Measurements from ENCODE around the gene RYR1.

Gene RYR1

DNA sequence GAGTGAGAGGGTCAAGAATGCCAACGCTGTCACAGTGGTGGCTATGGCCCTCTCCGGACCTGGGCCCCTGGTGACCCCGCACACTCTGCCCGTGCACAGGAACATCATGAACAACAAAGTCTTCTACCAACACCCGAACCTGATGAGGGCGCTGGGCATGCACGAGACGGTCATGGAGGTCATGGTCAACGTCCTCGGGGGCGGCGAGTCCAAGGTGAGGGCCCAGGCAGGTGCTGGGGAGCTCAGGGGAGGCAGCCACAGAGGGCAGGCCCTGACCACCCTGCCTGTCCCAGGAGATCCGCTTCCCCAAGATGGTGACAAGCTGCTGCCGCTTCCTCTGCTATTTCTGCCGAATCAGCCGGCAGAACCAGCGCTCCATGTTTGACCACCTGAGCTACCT lies 62.6 kb downstream of the RYR1 start:
- CTCF ChIA-PET = interaction anchor here (1.3 kb wide), 1 partner anchor 17 kb away, joined by 3 read pairs; no protein-coding TSS in a partner anchor

DNA sequence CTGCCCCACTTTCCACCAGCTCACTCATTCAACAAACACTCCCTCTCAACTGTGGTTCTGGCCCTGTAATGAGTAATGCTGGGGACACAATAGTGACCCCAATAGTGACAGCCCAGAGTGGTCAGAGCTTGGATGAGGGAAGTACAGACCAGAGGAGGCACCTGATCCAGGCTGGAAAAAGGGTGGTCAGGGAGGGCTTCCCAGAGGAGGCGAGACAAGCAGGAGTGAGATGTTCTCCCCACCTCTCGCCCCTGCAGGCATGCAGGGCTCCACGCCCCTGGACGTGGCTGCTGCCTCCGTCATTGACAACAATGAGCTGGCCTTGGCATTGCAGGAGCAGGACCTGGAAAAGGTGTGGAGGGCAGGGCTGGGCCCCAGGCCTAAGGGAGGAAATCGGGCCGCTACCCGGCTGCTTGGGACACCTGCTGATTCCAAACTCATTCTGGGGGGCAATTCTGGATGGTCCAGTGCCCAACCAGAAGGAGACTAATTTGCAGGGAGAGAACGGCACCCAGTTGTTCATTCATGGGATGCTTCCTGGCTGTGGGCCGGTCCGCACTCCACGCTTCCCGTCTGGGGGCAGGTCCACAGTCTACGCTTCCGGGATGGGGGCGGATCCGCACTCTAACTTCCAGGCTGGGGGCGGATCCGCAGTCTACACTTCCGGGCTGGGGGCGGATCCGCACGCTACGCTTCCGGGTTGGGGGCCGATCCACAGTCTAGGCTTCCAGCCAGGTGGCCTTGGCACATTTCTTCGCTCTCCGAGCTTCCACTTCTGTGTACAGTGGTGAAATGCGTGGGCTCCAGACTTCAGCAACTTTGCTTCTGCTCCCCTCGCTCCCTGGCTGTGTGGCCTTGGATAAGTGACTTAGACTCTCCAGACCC lies 63.4 kb downstream of the RYR1 start:
- CTCF ChIA-PET = interaction anchor here (1.1 to 1.3 kb wide), 2 partner anchors 17 kb away, joined by 3 to 4 read pairs; no protein-coding TSS in a partner anchor
- H3K4me3 ChIP-seq (ENCODE audit: control insufficient read depth in 1 of 7, extremely low read depth in 1 of 7, insufficient read depth in 4 of 7, low read depth in 2 of 7, low read length in 6 of 7) = no peak overlapping the region
- no peak for DNase-seq
- POLR2A ChIA-PET = no interaction called here
- H3K27ac ChIP-seq (ENCODE audit: insufficient read depth in 1 of 2, low read depth in 1 of 2, low read length in 2 of 2, poor library complexity in 1 of 2, severe bottlenecking in 2 of 2) = no peak overlapping the region
- no peaks in the 10 kb centered on the region for H3K27me3 ChIP-seq (replicated peaks in 2 of 5; ENCODE audit: control insufficient read depth in 4 of 5, insufficient read depth in 5 of 5, low read length in 4 of 5)
- no peaks in the 10 kb centered on the region for H3K9me3 ChIP-seq (ENCODE audit: control extremely low read depth in 1 of 5, control insufficient read depth in 4 of 5, insufficient read depth in 2 of 5, low read depth in 1 of 5, low read length in 4 of 5)
- WGBS (ENCODE audit: insufficient coverage) = 96% methylated on average over 30 of the region's 30 CpGs
- no peaks in the 10 kb centered on the region for H3K36me3 ChIP-seq (ENCODE audit: control insufficient read depth in 4 of 4, insufficient read depth in 4 of 4, low read length in 3 of 4)
- H3K4me1 ChIP-seq (ENCODE audit: control extremely low read depth in 1 of 4, control insufficient read depth in 4 of 4, insufficient read depth in 4 of 4, low read length in 3 of 4) = no peaks in the 10 kb centered on the region

More for the DNA sequence above, 62.6 kb downstream of the RYR1 start:
- Histone ChIP-seq H3K9me3 (ENCODE audit: control extremely low read depth in 1 of 5, control insufficient read depth in 4 of 5, insufficient read depth in 2 of 5, low read depth in 1 of 5, low read length in 4 of 5) (peaks cover 0 to under 1% (median 0%) of the 10 kb centered on the region in 5 experiments), H3K27me3 (replicated peaks in 2 of 5; ENCODE audit: control insufficient read depth in 4 of 5, insufficient read depth in 5 of 5, low read length in 4 of 5) (peaks cover 0 to 3% (median 0%) of the 10 kb centered on the region in 5 experiments), H3K36me3 (ENCODE audit: control insufficient read depth in 4 of 4, insufficient read depth in 4 of 4, low read length in 3 of 4) (no peaks in the 10 kb centered on the region), H3K4me3 (ENCODE audit: control insufficient read depth in 1 of 7, extremely low read depth in 1 of 7, insufficient read depth in 4 of 7, low read depth in 2 of 7, low read length in 6 of 7) (no peak overlapping the region), H3K27ac (ENCODE audit: insufficient read depth in 1 of 2, low read depth in 1 of 2, low read length in 2 of 2, poor library complexity in 1 of 2, severe bottlenecking in 2 of 2) (no peak overlapping the region), H3K4me1 (ENCODE audit: control extremely low read depth in 1 of 4, control insufficient read depth in 4 of 4, insufficient read depth in 4 of 4, low read length in 3 of 4) (no peaks in the 10 kb centered on the region)
- no peak for DNase-seq
- 94% methylated on average over 14 of the region's 17 CpGs for WGBS (ENCODE audit: insufficient coverage)
- POLR2A ChIA-PET = no interaction called here

DNA sequence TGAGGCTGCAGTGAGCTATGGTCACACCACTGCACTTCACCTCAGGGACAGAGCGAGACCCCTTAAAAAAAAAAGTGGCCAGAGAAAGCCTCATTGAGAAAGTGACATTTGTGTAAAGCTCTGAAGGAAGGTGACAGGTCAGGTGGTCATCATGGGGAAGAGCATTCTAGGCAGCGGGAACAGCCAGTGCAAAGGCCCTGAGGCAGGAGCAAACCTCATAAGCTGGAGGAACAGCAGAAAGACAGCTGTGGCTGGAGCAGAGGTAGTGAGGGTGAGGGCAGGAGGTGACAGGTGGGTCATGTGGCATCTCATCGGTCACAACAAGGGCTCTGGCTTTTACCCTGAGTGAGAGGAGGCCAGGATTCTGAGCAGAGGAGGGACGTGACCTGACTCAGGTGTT lies 64.4 kb downstream of the RYR1 start:
- H3K4me3 ChIP-seq (ENCODE audit: control insufficient read depth in 1 of 7, extremely low read depth in 1 of 7, insufficient read depth in 4 of 7, low read depth in 2 of 7, low read length in 6 of 7) = no peak overlapping the region
- no peaks in the 10 kb centered on the region for H3K4me1 ChIP-seq (ENCODE audit: control extremely low read depth in 1 of 4, control insufficient read depth in 4 of 4, insufficient read depth in 4 of 4, low read length in 3 of 4)
- H3K27ac ChIP-seq (ENCODE audit: insufficient read depth in 1 of 2, low read depth in 1 of 2, low read length in 2 of 2, poor library complexity in 1 of 2, severe bottlenecking in 2 of 2) = no peak overlapping the region
- ChIA-PET POLR2A (interaction anchor here (0.6 kb wide), 1 partner anchor 309 kb away, joined by 9 read pairs; no protein-coding TSS in a partner anchor), CTCF (interaction anchor here (1.1 kb wide), 1 partner anchor 18 kb away, joined by 4 read pairs; no protein-coding TSS in a partner anchor)
- no peak for DNase-seq
- WGBS (ENCODE audit: insufficient coverage) = 94% methylated on average over 3 of the region's 4 CpGs
- H3K36me3 ChIP-seq (ENCODE audit: control insufficient read depth in 4 of 4, insufficient read depth in 4 of 4, low read length in 3 of 4) = no peaks in the 10 kb centered on the region
- no peaks in the 10 kb centered on the region for H3K27me3 ChIP-seq (replicated peaks in 2 of 5; ENCODE audit: control insufficient read depth in 4 of 5, insufficient read depth in 5 of 5, low read length in 4 of 5)
- H3K9me3 ChIP-seq (ENCODE audit: control extremely low read depth in 1 of 5, control insufficient read depth in 4 of 5, insufficient read depth in 2 of 5, low read depth in 1 of 5, low read length in 4 of 5) = no peaks in the 10 kb centered on the region

DNA sequence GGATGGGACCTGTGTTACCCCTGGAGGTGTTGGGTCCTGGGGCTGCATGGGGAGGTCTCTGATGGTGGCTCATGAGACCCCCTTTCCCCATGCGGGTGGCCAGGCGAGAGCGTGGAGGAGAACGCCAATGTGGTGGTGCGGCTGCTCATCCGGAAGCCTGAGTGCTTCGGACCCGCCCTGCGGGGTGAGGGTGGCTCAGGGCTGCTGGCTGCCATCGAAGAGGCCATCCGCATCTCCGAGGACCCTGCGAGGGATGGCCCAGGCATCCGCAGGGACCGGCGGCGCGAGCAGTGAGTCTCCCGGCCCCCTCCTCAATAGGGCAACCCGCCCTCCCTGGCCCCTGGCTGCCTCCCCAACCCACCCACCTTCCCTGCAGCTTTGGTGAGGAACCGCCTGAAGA lies 66.0 kb downstream of the RYR1 start:
- Histone ChIP-seq H3K4me3 (ENCODE audit: control insufficient read depth in 1 of 7, extremely low read depth in 1 of 7, insufficient read depth in 4 of 7, low read depth in 2 of 7, low read length in 6 of 7) (no peak overlapping the region), H3K9me3 (ENCODE audit: control extremely low read depth in 1 of 5, control insufficient read depth in 4 of 5, insufficient read depth in 2 of 5, low read depth in 1 of 5, low read length in 4 of 5) (no peaks in the 10 kb centered on the region), H3K36me3 (ENCODE audit: control insufficient read depth in 4 of 4, insufficient read depth in 4 of 4, low read length in 3 of 4) (no peaks in the 10 kb centered on the region), H3K4me1 (ENCODE audit: control extremely low read depth in 1 of 4, control insufficient read depth in 4 of 4, insufficient read depth in 4 of 4, low read length in 3 of 4) (no peaks in the 10 kb centered on the region), H3K27me3 (replicated peaks in 2 of 5; ENCODE audit: control insufficient read depth in 4 of 5, insufficient read depth in 5 of 5, low read length in 4 of 5) (peaks cover 0 to 2% (median 0%) of the 10 kb centered on the region in 5 experiments), H3K27ac (ENCODE audit: insufficient read depth in 1 of 2, low read depth in 1 of 2, low read length in 2 of 2, poor library complexity in 1 of 2, severe bottlenecking in 2 of 2) (no peak overlapping the region)
- CTCF ChIA-PET = no interaction called here
- POLR2A ChIA-PET = no interaction called here
- 97% methylated on average over 14 of the region's 21 CpGs for WGBS (ENCODE audit: insufficient coverage)
- DNase-seq = no peak

DNA sequence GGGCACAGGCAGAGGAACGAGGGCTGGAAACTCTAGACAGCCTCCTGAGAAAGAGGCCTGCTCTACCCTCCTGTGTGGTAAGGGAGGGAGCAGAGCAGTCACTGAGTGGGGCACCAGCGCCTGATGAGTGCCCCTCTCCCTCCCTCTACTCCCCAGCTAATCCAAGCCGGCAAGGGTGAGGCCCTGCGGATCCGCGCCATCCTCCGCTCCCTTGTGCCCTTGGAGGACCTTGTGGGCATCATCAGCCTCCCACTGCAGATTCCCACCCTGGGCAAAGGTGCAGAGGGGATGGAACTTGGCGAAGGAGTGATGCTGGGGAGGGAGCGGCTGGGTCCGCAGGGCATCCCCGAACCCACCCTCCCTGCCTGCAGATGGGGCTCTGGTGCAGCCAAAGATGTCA lies 67.0 kb downstream of the RYR1 start:
- H3K9me3 ChIP-seq (ENCODE audit: control extremely low read depth in 1 of 5, control insufficient read depth in 4 of 5, insufficient read depth in 2 of 5, low read depth in 1 of 5, low read length in 4 of 5) = no peaks in the 10 kb centered on the region
- H3K27ac ChIP-seq (ENCODE audit: insufficient read depth in 1 of 2, low read depth in 1 of 2, low read length in 2 of 2, poor library complexity in 1 of 2, severe bottlenecking in 2 of 2) = no peak overlapping the region
- WGBS (ENCODE audit: insufficient coverage) = 97% methylated on average over 7 of the region's 11 CpGs
- ChIA-PET CTCF (no interaction called here), POLR2A (no interaction called here)
- no peak overlapping the region for H3K4me3 ChIP-seq (ENCODE audit: control insufficient read depth in 1 of 7, extremely low read depth in 1 of 7, insufficient read depth in 4 of 7, low read depth in 2 of 7, low read length in 6 of 7)
- H3K27me3 ChIP-seq (replicated peaks in 2 of 5; ENCODE audit: control insufficient read depth in 4 of 5, insufficient read depth in 5 of 5, low read length in 4 of 5) = peaks cover 0 to 2% (median 0%) of the 10 kb centered on the region in 5 experiments
- H3K36me3 ChIP-seq (ENCODE audit: control insufficient read depth in 4 of 4, insufficient read depth in 4 of 4, low read length in 3 of 4) = no peaks in the 10 kb centered on the region
- DNase-seq = no peak
- no peaks in the 10 kb centered on the region for H3K4me1 ChIP-seq (ENCODE audit: control extremely low read depth in 1 of 4, control insufficient read depth in 4 of 4, insufficient read depth in 4 of 4, low read length in 3 of 4)

DNA sequence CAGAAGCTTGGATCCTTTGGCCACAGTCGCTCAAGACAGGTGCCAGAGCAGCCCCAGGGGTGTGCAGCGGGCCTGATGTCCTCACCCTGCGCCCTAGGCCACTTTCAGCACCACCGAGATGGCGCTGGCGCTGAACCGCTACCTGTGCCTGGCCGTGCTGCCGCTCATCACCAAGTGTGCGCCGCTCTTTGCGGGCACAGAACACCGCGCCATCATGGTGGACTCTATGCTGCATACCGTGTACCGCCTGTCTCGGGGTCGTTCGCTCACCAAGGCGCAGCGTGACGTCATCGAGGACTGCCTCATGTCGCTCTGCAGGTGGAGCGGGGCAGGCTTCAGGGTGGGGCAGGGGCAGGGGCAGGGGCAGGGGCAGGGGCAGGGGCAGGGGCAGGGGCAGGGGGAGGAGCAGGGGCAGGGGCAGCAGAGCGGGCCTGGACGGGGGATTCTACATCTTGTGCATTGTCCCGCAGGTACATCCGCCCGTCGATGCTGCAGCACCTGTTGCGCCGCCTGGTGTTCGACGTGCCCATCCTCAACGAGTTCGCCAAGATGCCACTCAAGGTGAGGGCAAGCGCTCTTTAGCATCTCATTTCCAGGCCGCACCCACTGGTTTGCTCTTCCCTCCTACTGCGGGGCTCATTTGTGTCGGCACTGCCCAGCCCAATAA lies 69.1 kb downstream of the RYR1 start:
- H3K27me3 ChIP-seq (replicated peaks in 2 of 5; ENCODE audit: control insufficient read depth in 4 of 5, insufficient read depth in 5 of 5, low read length in 4 of 5) = peaks cover 0 to 2% (median 0%) of the 10 kb centered on the region in 5 experiments
- WGBS (ENCODE audit: insufficient coverage) = 92% methylated on average over 37 of the region's 41 CpGs
- no peak overlapping the region for H3K4me3 ChIP-seq (ENCODE audit: control insufficient read depth in 1 of 7, extremely low read depth in 1 of 7, insufficient read depth in 4 of 7, low read depth in 2 of 7, low read length in 6 of 7)
- no peak overlapping the region for H3K27ac ChIP-seq (ENCODE audit: insufficient read depth in 1 of 2, low read depth in 1 of 2, low read length in 2 of 2, poor library complexity in 1 of 2, severe bottlenecking in 2 of 2)
- CTCF ChIA-PET = no interaction called here
- no peaks in the 10 kb centered on the region for H3K9me3 ChIP-seq (ENCODE audit: control extremely low read depth in 1 of 5, control insufficient read depth in 4 of 5, insufficient read depth in 2 of 5, low read depth in 1 of 5, low read length in 4 of 5)
- no peak for DNase-seq
- no peaks in the 10 kb centered on the region for H3K36me3 ChIP-seq (ENCODE audit: control insufficient read depth in 4 of 4, insufficient read depth in 4 of 4, low read length in 3 of 4)
- peaks cover 0 to 4% (median 2%) of the 10 kb centered on the region in 4 experiments for H3K4me1 ChIP-seq (ENCODE audit: control extremely low read depth in 1 of 4, control insufficient read depth in 4 of 4, insufficient read depth in 4 of 4, low read length in 3 of 4)
- POLR2A ChIA-PET = no interaction called here

DNA sequence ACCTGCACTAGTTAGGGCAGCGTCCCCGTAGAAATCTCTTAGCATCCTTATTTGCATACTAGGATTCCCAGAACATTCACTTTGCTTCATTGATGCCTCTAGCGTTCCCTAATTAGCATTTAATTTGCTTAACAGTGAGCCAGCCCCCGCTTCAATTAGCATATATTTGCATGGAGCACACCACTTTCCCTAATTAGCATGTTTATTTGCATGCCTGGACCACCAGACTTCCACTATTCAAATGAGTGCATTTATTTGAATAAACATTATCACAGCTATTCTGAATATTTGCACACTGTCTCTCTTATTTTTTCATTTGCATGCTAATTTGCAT lies 69.6 kb downstream of the RYR1 start:
- Histone ChIP-seq H3K4me3 (ENCODE audit: control insufficient read depth in 1 of 7, extremely low read depth in 1 of 7, insufficient read depth in 4 of 7, low read depth in 2 of 7, low read length in 6 of 7) (no peak overlapping the region), H3K9me3 (ENCODE audit: control extremely low read depth in 1 of 5, control insufficient read depth in 4 of 5, insufficient read depth in 2 of 5, low read depth in 1 of 5, low read length in 4 of 5) (no peaks in the 10 kb centered on the region), H3K27ac (ENCODE audit: insufficient read depth in 1 of 2, low read depth in 1 of 2, low read length in 2 of 2, poor library complexity in 1 of 2, severe bottlenecking in 2 of 2) (no peak overlapping the region), H3K4me1 (ENCODE audit: control extremely low read depth in 1 of 4, control insufficient read depth in 4 of 4, insufficient read depth in 4 of 4, low read length in 3 of 4) (peaks cover 0 to 4% (median 2%) of the 10 kb centered on the region in 4 experiments), H3K36me3 (ENCODE audit: control insufficient read depth in 4 of 4, insufficient read depth in 4 of 4, low read length in 3 of 4) (no peaks in the 10 kb centered on the region), H3K27me3 (replicated peaks in 2 of 5; ENCODE audit: control insufficient read depth in 4 of 5, insufficient read depth in 5 of 5, low read length in 4 of 5) (peaks cover 0 to 3% (median 0%) of the 10 kb centered on the region in 5 experiments)
- CTCF ChIA-PET = no interaction called here
- POLR2A ChIA-PET = no interaction called here
- no peak for DNase-seq
- 95% methylated on average over 2 of the region's 4 CpGs for WGBS (ENCODE audit: insufficient coverage)
